ENCODE data around the gene ATXN7L1.

The ATXN7L1 gene

DNA sequence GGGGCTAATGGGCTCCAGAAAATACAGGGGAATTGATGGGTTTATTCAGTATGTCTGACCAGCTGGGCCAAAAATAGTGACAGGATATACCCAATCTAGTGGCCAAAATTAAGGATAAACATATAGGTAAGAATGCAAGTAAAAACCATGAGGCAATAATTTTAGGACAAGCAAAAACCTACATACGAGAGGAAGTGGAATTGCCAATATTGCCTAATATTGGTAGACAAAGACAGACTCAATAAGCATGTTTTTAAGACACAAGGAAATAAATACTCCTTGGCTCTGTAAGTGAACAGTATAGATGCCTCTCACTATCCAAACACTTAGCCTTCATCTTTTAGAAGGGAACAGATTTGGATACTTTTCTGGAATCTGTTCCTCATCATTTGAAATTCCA is 51.0 kb downstream of the ATXN7L1 start:
- Histone ChIP-seq H3K36me3 (ENCODE audit: control insufficient read depth, insufficient read depth, low read length) (no peaks in the 10 kb centered on the region), H3K79me2 (no peaks in the 10 kb centered on the region), H3K9me3 (ENCODE audit: control insufficient read depth, low read length) (no peaks in the 10 kb centered on the region), H3K4me1 (peaks cover under 1% of the 10 kb centered on the region), H2AFZ (no peak overlapping the region), H3K27me3 (ENCODE audit: control insufficient read depth, insufficient read depth, low read length) (no peaks in the 10 kb centered on the region), H3K9ac (no peak overlapping the region), H3K4me3 (ENCODE audit: low read depth, low read length) (no peak overlapping the region), H3K27ac (no peak overlapping the region), H3K4me2 (ENCODE audit: low read length) (no peak overlapping the region)
- TF ChIP-seq CTCF (IDR thresholded peaks at IDR 0.05) = no peak

DNA sequence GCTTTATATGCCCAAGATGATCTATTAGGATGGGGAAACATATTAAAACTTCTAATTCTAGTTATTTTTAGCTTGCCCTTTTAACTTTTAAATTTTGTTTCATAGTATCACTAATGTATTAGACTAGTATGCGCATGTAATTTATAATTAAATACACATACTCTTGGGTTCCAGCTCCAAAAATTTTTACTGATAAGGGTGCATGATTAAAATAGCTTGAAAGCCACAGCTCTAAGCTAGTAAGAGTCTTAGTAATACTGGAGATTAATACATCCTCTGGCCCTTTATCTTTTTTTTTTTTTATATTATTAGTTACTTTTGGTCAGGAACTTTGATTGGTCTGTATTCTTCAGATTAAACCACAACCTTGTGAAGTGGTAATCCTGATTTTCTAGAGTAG is 53.6 kb downstream of the ATXN7L1 start:
- H3K27me3 ChIP-seq (ENCODE audit: control insufficient read depth, insufficient read depth, low read length) = no peaks in the 10 kb centered on the region
- no peaks in the 10 kb centered on the region for H3K4me1 ChIP-seq
- H3K27ac ChIP-seq = no peak overlapping the region
- no peak overlapping the region for H3K9ac ChIP-seq
- no peaks in the 10 kb centered on the region for H3K9me3 ChIP-seq (ENCODE audit: control insufficient read depth, low read length)
- no peaks in the 10 kb centered on the region for H3K79me2 ChIP-seq
- no peak overlapping the region for H3K4me3 ChIP-seq (ENCODE audit: low read depth, low read length)
- TF ChIP-seq CTCF (IDR thresholded peaks at IDR 0.05) = no peak
- no peaks in the 10 kb centered on the region for H3K36me3 ChIP-seq (ENCODE audit: control insufficient read depth, insufficient read depth, low read length)
- no peak overlapping the region for H2AFZ ChIP-seq
- no peak overlapping the region for H3K4me2 ChIP-seq (ENCODE audit: low read length)

GRCh38 chr7:105821527-105821926 is 54.9 kb downstream of the ATXN7L1 start:
- H3K79me2 ChIP-seq = no peaks in the 10 kb centered on the region
- H3K4me1 ChIP-seq = no peaks in the 10 kb centered on the region
- no peak overlapping the region for H3K4me3 ChIP-seq (ENCODE audit: low read depth, low read length)
- TF ChIP-seq CTCF (IDR thresholded peaks at IDR 0.05) = no peak
- H2AFZ ChIP-seq = no peak overlapping the region
- H3K27ac ChIP-seq = no peak overlapping the region
- H3K4me2 ChIP-seq (ENCODE audit: low read length) = no peak overlapping the region
- H3K36me3 ChIP-seq (ENCODE audit: control insufficient read depth, insufficient read depth, low read length) = no peaks in the 10 kb centered on the region
- H3K9me3 ChIP-seq (ENCODE audit: control insufficient read depth, low read length) = no peaks in the 10 kb centered on the region
- no peak overlapping the region for H3K9ac ChIP-seq
- H3K27me3 ChIP-seq (ENCODE audit: control insufficient read depth, insufficient read depth, low read length) = no peaks in the 10 kb centered on the region

DNA sequence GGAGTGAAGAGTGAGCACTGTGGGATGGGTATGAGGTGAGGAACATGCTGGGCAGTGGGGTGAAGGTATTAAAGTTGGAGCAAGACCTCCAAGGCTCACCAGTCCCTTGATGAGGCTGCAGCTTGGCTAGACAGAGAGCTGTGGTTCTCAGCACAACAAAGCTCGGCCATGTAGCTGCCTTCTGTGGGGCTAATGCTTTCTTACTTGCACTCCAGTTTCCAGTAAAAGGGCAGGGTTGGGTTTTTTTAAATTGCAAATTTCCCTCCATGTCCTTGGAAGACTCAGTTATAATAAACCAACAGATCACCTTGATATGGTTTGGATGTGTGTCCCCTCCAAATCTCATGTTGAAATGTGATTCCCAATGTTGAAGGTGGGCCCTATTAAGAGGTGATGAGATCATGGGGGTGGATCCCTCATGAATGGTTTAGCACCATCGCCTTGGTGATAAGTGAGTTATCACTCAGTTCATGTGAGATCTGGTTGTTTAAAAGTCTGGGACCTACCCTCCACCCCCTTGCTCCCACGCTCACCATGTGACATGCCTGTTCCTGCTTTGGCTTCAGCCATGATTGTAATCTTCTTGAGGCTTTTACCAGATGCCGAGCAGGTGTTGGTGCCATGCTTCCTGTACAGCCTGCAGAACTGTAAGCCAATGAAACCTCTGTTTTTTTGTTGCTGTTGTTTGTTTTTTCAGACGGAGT is 55.9 kb downstream of the ATXN7L1 start:
- H3K79me2 ChIP-seq = no peaks in the 10 kb centered on the region
- no peak overlapping the region for H2AFZ ChIP-seq
- H3K4me1 ChIP-seq = no peaks in the 10 kb centered on the region
- H3K27ac ChIP-seq = no peak overlapping the region
- H3K4me3 ChIP-seq (ENCODE audit: low read depth, low read length) = no peak overlapping the region
- no peaks in the 10 kb centered on the region for H3K27me3 ChIP-seq (ENCODE audit: control insufficient read depth, insufficient read depth, low read length)
- H3K4me2 ChIP-seq (ENCODE audit: low read length) = no peak overlapping the region
- H3K9ac ChIP-seq = no peak overlapping the region
- TF ChIP-seq CTCF (IDR thresholded peaks at IDR 0.05) = no peak
- H3K36me3 ChIP-seq (ENCODE audit: control insufficient read depth, insufficient read depth, low read length) = no peaks in the 10 kb centered on the region
- H3K9me3 ChIP-seq (ENCODE audit: control insufficient read depth, low read length) = no peaks in the 10 kb centered on the region

- H3K9me3 ChIP-seq (ENCODE audit: control insufficient read depth, low read length) = no peaks in the 10 kb centered on the region
- no peaks in the 10 kb centered on the region for H3K36me3 ChIP-seq (ENCODE audit: control insufficient read depth, insufficient read depth, low read length)
- no peaks in the 10 kb centered on the region for H3K4me1 ChIP-seq
- H3K4me3 ChIP-seq (ENCODE audit: low read depth, low read length) = no peak overlapping the region
- H2AFZ ChIP-seq = no peak overlapping the region
- H3K79me2 ChIP-seq = no peaks in the 10 kb centered on the region
- no peak for TF ChIP-seq CTCF (IDR thresholded peaks at IDR 0.05)
- no peak overlapping the region for H3K4me2 ChIP-seq (ENCODE audit: low read length)
- no peak overlapping the region for H3K9ac ChIP-seq
- H3K27me3 ChIP-seq (ENCODE audit: control insufficient read depth, insufficient read depth, low read length) = no peaks in the 10 kb centered on the region
- H3K27ac ChIP-seq = no peak overlapping the region
Measured at GRCh38 chr7:105819559-105819958, 56.8 kb downstream of the ATXN7L1 start.
